Lower leg skin (tissue), 4 donors: ENCODE measurements around the gene FAM193A. TPM values are rescaled to one million over a fixed set of nuclear protein-coding genes. Genes with fewer than 3 reads are reported as not detected.

Source experiments
- DNase-seq, 2 donors: peaks; one replicate each; pipeline ENCODE4 v3.0.0-alpha.2; 2019; ENCODE audit warnings: low spot score in 2 of 2
- H3K4me3 ChIP-seq: fragments of 200-600 bp; sonication (generic); 2 replicates; pipeline ENCODE4 v1.5.1; 2017; ENCODE audit warnings: mild to moderate bottlenecking, low read depth; ENCODE audit not compliant: poor library complexity, severe bottlenecking
- CTCF ChIP-seq, 3 donors: fragments of 450-650 bp; IDR thresholded peaks; one replicate each; pipeline ENCODE4 v1.5.1; 2016; ENCODE audit warnings: antibody characterized with exemption in 3 of 3, mild to moderate bottlenecking in 3 of 3, moderate library complexity in 2 of 3
- POLR2A ChIP-seq, 2 donors: fragments of 450-650 bp; IDR thresholded peaks; one replicate each; pipeline ENCODE4 v1.6.1; 2016 to 2017; ENCODE audit warnings: antibody characterized with exemption in 2 of 2, mild to moderate bottlenecking in 1 of 2, moderate library complexity in 1 of 2
- WGBS, 2 donors: methylation state at CpG; one replicate each; pipeline ENCODE4 v1.1.5; 2018; 5-methylcytosine and 5-hydroxymethylcytosine counted together
- intact Hi-C: fragments of 100-400 bp; cut with DNase I; formaldehyde crosslinking; loops from one replicate; pipeline ENCODE4 v1.15.0; 2023; ENCODE audit warnings: low total_unique reads
- total RNA-seq, 4 donors: library from RNA; depleted of rRNA; stranded (reverse); fragments of >200 nt; gene quantifications; one replicate each; pipeline ENCODE4 v1.1.0, GENCODE V29; 2016

The FAM193A gene
- total RNA-seq, 4 donors from 2014 or later: 16.3 to 38.6 (median 25.7) TPM

- no peak for DNase-seq
- TF ChIP-seq POLR2A (IDR thresholded peaks at IDR 0.05) (no peak), CTCF (IDR thresholded peaks at IDR 0.05) (no peak)
- 94% methylated on average over 27 of the region's 27 CpGs for WGBS, 2 donors
- intact Hi-C loops: no loop called here
- H3K4me3 ChIP-seq: no peak overlapping the region
These were observed 205.8 kb downstream of the FAM193A start for GRCh38 chr4:2742081-2742822.

GRCh38 chr4:2742823-2743517, 206.5 kb downstream of the FAM193A start:
- WGBS, 2 donors: 82 to 92% methylated on average over 5 to 6 of the region's 6 CpGs
- intact Hi-C loops: no loop called here
- no peak overlapping the region for H3K4me3 ChIP-seq
- TF ChIP-seq CTCF (IDR thresholded peaks at IDR 0.05) (no peak), POLR2A (IDR thresholded peaks at IDR 0.05) (no peak)
- DNase-seq: no peak

- WGBS, 2 donors: 79 to 88% methylated on average over 17 to 21 of the region's 21 CpGs
- H3K4me3 ChIP-seq: no peak overlapping the region
- intact Hi-C loops: no loop called here
- TF ChIP-seq POLR2A (IDR thresholded peaks at IDR 0.05) (no peak), CTCF (IDR thresholded peaks at IDR 0.05) (no peak)
- DNase-seq: no peak
These were observed 207.3 kb downstream of the FAM193A start for GRCh38 chr4:2743518-2744445.

- 93 to 95% methylated on average over 28 of the region's 28 CpGs for WGBS, 2 donors
- intact Hi-C loops: no loop called here
- TF ChIP-seq POLR2A (IDR thresholded peaks at IDR 0.05) (no peak), CTCF (IDR thresholded peaks at IDR 0.05) (no peak)
- H3K4me3 ChIP-seq: no peak overlapping the region
- DNase-seq: no peak
These were observed 208.3 kb downstream of the FAM193A start for GRCh38 chr4:2744576-2745270.

GRCh38 chr4:2745516-2745915, 209.1 kb downstream of the FAM193A start:
- DNase-seq: no peak
- intact Hi-C loops: no loop called here
- TF ChIP-seq POLR2A (IDR thresholded peaks at IDR 0.05): no peak
- no peak for TF ChIP-seq CTCF (IDR thresholded peaks at IDR 0.05)
- WGBS, 2 donors: 97 to 98% methylated on average over 5 of the region's 5 CpGs
- H3K4me3 ChIP-seq: no peak overlapping the region
